AML-193 (cell line): ENCODE measurements around the gene RB1.
A peak's percentile ranks its signal among the peaks of the same experiment; 100 is the strongest.
"Not testable (repeated sequence)": the region's sequence is repeated elsewhere in the genome, so short reads cannot be mapped to it uniquely, and the experiment has no call there.

Experiments used
- DNase-seq, 2 experiments: peaks; one replicate each; lab custom pipeline; 2025; lab: John Stamatoyannopoulos, UW

RB1 gene

GRCh38 chr13:48410199-48410598, 106.6 kb downstream of the RB1 start:
- no peak for DNase-seq

GRCh38 chr13:48411147-48411794, 107.7 kb downstream of the RB1 start:
- no peak for DNase-seq

- DNase-seq = peak; percentile 27 to 33
Measured at GRCh38 chr13:48411841-48412531, 108.4 kb downstream of the RB1 start.

DNA sequence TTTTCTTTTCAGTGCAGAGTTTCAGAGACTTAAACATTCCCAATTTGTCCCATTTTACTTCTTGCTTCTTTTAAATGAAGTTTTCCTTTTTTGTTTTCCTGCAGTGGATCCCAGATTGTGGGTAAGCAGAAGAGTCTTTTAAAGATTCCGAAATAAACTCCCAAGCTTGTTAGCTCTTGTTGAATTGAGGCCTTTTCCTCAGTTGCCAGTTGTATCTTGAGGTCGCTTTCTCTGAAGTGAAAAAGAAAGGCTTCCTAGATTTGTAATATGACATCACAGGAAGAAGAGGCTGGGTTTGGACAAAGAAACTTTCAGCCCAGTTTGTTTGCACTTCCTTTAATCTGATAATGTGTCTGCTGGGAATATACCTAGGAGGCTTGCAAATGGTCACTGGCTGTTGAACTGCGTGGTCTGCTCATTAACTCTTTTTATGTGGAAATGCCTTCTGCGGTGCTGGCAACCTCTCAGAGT, 109.4 kb downstream of the RB1 start, which contains the start of gene LPAR6:
Gene LPAR6, minus strand, starts transcription at position 233 of the 471 bp plus-strand sequence. CDS start 690 bp downstream, outside the sequence.
- peak; percentile 68 to 73 for DNase-seq

GRCh38 chr13:48414501-48414900, 111.0 kb downstream of the RB1 start:
- no peak for DNase-seq

DNA sequence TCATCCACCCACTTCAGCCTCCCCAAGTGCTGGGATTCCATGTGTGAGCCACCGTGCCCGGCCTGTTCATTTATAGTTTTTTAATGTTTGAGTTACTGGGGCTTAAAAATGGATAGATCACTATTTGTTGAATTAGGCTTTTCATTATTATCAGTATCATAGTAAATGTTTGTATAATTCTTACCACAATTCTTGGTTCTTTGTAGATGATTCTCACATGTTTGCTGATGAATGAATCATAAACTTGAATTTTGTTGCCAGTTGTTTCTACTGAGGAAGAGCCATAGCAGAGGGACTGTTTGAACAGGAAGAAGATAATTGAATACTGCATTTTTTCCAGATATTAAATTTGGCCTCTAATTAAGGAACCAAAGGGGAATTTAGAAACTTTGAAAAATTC, 112.0 kb downstream of the RB1 start:
- no peak for DNase-seq

- not testable (repeated sequence) for DNase-seq
Measured at GRCh38 chr13:48422003-48422402, 118.5 kb downstream of the RB1 start.

GRCh38 chr13:48424212-48424611, 120.7 kb downstream of the RB1 start:
- DNase-seq = no peak

DNA sequence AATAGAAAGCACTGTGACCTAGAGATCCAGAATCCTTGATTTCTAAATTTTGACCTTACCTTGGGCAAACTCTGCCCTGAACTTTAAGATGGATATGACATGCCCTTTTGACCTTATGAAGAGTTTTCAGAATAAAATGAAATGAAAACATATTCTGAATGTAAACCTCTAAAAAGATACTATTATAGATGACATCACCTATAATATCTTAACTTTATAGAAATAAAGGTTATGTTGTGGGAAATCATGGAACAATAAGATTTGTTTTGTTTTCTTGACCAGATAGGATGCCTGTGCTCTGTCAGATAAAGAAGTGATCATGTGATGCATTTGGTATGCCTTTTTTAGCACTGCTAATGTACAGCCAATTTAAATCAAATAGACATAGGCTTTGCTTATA, 122.5 kb downstream of the RB1 start:
- DNase-seq = no peak

- DNase-seq = not testable (repeated sequence)
Measured at GRCh38 chr13:48426755-48427298, 123.3 kb downstream of the RB1 start.

- DNase-seq = no peak
Measured at GRCh38 chr13:48429036-48429435, 125.5 kb downstream of the RB1 start.

- DNase-seq = no peak
Measured at GRCh38 chr13:48429886-48430285, 126.3 kb downstream of the RB1 start.

- DNase-seq = no peak
Measured at GRCh38 chr13:48431431-48431830, 127.9 kb downstream of the RB1 start.

- no peak for DNase-seq
Measured at GRCh38 chr13:48431987-48432615, 128.6 kb downstream of the RB1 start.

DNA sequence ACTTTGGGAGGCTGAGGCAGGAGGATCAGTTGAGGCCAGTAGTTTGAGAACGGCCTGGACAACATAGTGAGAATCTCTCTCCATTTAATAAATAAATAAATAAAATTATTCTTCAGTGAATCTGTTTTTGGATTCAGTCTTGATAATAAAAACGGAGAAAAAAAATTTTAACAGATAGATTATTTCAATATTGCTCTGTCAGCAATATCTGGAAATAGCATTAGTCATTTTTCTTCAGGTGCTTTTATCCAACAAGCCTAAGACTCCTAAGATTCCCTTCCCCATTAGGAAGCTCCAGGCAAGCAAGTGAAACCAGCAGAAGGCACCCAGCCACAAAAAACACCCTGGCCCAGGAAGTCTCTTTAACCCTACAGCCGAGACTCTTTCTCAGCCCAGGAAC, 130.6 kb downstream of the RB1 start:
- DNase-seq = no peak

DNA sequence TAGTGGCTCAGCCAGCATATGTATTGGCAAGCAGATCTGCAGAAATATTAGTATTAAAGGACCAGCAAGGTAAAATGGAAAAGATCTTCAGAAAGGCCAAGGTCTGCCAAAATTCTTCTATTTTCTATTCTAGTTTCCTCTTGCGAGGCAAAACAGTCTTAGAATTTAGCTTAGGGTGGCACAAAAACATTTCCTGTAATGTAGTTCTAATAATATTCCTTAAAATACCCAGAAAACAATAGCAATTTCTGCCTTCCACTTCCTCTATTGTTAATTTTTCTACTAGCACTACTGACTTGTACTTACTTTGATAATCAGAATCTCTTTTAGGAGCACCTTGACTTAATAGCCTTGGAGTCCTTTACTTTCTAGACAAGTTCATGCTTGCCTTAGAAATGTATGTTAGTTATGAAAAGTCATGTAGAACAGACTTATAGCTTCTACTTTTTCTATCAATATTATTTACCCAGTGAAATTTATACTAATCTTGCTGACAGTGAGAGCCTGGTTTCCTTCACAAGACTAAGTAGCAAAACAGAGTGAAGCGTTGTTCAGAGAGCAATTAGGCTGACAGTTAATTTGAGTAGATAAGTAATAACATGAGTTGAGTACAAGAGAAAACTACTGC, 133.2 kb downstream of the RB1 start:
- DNase-seq = no peak

GRCh38 chr13:48437371-48437770, 133.8 kb downstream of the RB1 start:
- DNase-seq = no peak

- DNase-seq = no peak
Measured at GRCh38 chr13:48443442-48444208, 140.1 kb downstream of the RB1 start.

- peak in 1 of 2 experiments; percentile 26 for DNase-seq
Measured at GRCh38 chr13:48446464-48446863, 142.9 kb downstream of the RB1 start.

DNA sequence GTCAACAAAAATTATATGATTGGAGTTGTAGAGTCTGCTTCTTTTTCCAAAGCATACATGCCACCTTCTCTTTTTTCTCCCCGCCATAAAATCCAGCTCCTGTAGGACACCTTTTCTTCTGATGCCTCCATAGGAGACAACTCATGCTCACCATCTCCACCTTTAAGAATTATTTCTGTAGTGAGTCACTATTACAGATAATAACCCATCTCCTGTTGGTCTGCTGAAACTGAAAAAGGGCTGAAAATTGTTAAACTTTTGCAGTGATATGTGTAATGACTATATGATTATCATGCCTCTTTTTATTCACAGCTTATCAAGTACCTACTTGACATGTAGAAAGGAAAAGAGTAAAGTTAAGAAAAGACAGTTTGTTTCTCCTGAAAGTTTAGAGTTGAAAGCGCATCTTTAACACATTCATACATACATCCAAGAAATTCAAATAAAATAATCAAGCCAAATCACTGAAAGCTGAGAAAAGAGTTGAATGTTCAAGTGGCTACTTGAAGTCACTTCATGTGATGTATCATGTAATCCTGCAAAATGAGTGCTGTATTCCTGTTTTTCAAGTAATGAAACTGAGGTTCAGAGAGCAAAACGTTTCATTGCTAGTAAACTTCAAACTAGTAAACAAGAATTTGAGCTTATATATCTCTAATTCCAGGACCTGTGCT, 144.9 kb downstream of the RB1 start:
- DNase-seq = no peak
